Measurements from ENCODE around the gene FGD4.

- TF ChIP-seq CTCF (IDR thresholded peaks at IDR 0.05), result no peak
- no peak for TF ChIP-seq POLR2A (IDR thresholded peaks at IDR 0.05)
Measured at GRCh38 chr12:32627976-32628375, 228.6 kb downstream of the FGD4 start.

All from testis (tissue), 2 donors.